Smooth muscle cell (in vitro differentiated cells): ENCODE data around the gene ABCD4. TPM values are rescaled to one million over a fixed set of nuclear protein-coding genes. Genes with fewer than 3 reads are reported as not detected.

Experiments
- DNase-seq: peaks from one replicate; lab custom pipeline; 2025; ENCODE audit not compliant: unreplicated experiment; lab: John Stamatoyannopoulos, UW
- H2AFZ ChIP-seq: fragments of 200-600 bp; sonication (generic); 2 replicates; pipeline ENCODE4 v1.6.0; 2016; ENCODE audit warnings: antibody characterized with exemption, low read depth, mild to moderate bottlenecking
- H3F3A ChIP-seq: fragments of 200-600 bp; sonication (generic); 2 replicates; pipeline ENCODE4 v1.6.0; 2017; ENCODE audit warnings: antibody characterized with exemption, low read depth
- H3K27ac ChIP-seq: fragments of 200-600 bp; sonication (generic); 2 replicates; pipeline ENCODE4 v1.5.1; 2016; ENCODE audit warnings: low read depth, mild to moderate bottlenecking
- H3K27me3 ChIP-seq: fragments of 200-600 bp; sonication (generic); 2 replicates; pipeline ENCODE4 v1.6.1; 2016; ENCODE audit warnings: low read depth, mild to moderate bottlenecking
- H3K36me3 ChIP-seq: fragments of 200-600 bp; sonication (generic); 2 replicates; pipeline ENCODE4 v1.5.1; 2016; ENCODE audit warnings: low read depth
- H3K4me1 ChIP-seq: fragments of 200-600 bp; sonication (generic); 2 replicates; pipeline ENCODE4 v1.5.1; 2016; ENCODE audit warnings: low read depth
- H3K4me2 ChIP-seq: fragments of 200-600 bp; sonication (generic); 2 replicates; pipeline ENCODE4 v1.6.0; 2016; ENCODE audit warnings: mild to moderate bottlenecking
- H3K4me3 ChIP-seq: fragments of 200-600 bp; sonication (generic); 2 replicates; pipeline ENCODE4 v1.5.1; 2016; ENCODE audit warnings: mild to moderate bottlenecking
- H3K79me2 ChIP-seq: fragments of 200-600 bp; sonication (generic); 2 replicates; pipeline ENCODE4 v1.6.0; 2016; ENCODE audit warnings: low read depth, mild to moderate bottlenecking
- H3K9ac ChIP-seq: fragments of 200-600 bp; sonication (generic); 2 replicates; pipeline ENCODE4 v1.6.0; 2016; ENCODE audit warnings: low read depth
- H3K9me3 ChIP-seq: fragments of 200-600 bp; sonication (generic); replicated peaks from 2 replicates; pipeline ENCODE4 v1.5.1; 2016; ENCODE audit warnings: low read depth
- H4K20me1 ChIP-seq: fragments of 200-600 bp; sonication (generic); 2 replicates; pipeline ENCODE4 v1.6.0; 2016; ENCODE audit warnings: low read depth
- CTCF ChIP-seq: fragments of 200-600 bp; sonication (generic); IDR thresholded peaks from 2 replicates; pipeline ENCODE4 v1.5.1; 2017; ENCODE audit warnings: borderline replicate concordance, mild to moderate bottlenecking, antibody characterized with exemption; ENCODE audit not compliant: insufficient read depth, poor library complexity, severe bottlenecking
- WGBS: methylation state at CpG from one replicate; pipeline ENCODE4 v1.1.7; 2016; ENCODE audit warnings: low lambda C conversion rate; 5-methylcytosine and 5-hydroxymethylcytosine counted together
- polyA plus RNA-seq: library from polyadenylated mRNA; unstranded; fragments of >200 nt; fragmentation: Nextera tagmentation; extraction: Ambion mirVana; gene quantifications from 2 replicates; pipeline ENCODE4 v1.2.1, GENCODE V29; 2016
- total RNA-seq: library from RNA; depleted of rRNA; stranded (reverse); fragments of >200 nt; gene quantifications from 2 replicates; pipeline ENCODE4 v1.2.3, GENCODE V29; 2014

Gene ABCD4
- total and polyA plus RNA-seq, 2 experiments from 2014 or later = 19.3 to 33.8 TPM

DNA sequence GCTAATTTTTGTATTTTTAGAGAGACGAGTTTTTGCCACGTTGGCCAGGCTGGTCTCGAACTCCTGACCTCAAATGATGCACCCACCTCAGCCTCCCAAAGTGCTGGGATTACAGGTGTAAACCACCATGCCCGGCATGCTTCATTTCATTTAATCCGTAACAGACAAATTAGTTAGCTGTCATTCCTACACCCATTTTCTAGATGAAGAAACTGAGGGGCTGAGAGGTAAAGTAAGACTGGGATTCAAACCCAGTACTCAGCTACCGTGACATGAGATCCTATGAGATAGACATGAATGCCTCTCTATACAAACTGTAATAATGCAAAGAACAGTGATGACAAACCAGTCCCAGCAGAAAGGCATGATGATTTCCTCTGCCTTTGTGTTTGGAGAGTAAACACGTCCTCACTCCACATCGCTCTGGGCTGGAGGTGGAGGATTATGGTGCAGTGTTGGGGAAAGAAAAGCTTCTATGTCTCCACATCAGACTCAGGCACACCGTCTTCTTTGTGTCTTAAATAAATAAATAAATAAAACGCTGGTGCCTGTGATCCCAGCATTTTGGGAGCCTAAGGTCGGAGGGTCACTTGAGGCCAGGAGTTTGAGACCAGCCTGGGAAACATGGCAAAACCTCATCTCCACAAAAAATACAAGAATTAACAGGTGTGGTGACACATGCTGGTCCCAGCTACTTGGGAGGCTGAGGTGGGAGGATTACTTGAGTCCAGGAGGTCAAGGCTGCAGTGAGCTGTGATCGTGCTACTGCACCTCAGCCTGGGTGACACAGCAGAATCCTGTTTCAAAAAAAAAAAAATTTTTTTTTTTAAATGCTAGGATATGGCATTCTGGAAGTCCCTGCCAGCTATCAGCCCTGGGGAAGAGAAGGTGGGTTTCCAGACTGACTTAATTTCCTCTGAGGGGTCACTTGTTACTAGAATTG, 53.0 kb downstream of the ABCD4 start:
- WGBS = 86% methylated on average over 12 of the region's 12 CpGs
- no peaks in the 10 kb centered on the region for H3K9me3 ChIP-seq
- no peak overlapping the region for H3K4me2 ChIP-seq
- DNase-seq = no peak
- no peaks in the 10 kb centered on the region for H3K79me2 ChIP-seq
- H3K27me3 ChIP-seq = peaks cover 84% of the 10 kb centered on the region
- no peak overlapping the region for H3K4me3 ChIP-seq
- no peak overlapping the region for H3K9ac ChIP-seq
- no peaks in the 10 kb centered on the region for H3F3A ChIP-seq
- H4K20me1 ChIP-seq = no peaks in the 10 kb centered on the region
- H3K27ac ChIP-seq = no peak overlapping the region
- H3K36me3 ChIP-seq = no peaks in the 10 kb centered on the region
- no peak for TF ChIP-seq CTCF
- no peak overlapping the region for H2AFZ ChIP-seq
- peaks cover 4% of the 10 kb centered on the region for H3K4me1 ChIP-seq

DNA sequence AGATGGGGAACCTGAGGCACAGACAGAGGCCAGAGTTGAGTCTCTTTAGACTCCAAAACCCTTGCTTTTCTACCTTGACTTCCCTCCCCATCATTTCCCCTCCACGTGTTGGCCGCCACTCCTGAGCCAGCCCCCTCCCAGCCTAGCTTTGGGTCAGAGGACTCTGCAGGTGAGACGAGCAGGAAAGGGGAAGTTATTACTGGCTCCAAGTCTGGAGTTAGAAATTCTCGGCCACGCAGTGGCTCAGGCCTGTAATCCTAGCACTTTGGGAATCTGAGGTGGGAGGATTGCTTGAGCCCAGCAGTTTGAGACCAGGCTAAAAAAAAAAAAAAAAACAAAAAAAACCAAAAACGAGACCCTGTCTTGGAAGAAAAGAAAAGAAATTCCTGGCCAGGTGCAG, 54.7 kb downstream of the ABCD4 start:
- no peak overlapping the region for H3K27ac ChIP-seq
- WGBS = 73% methylated on average over 6 of the region's 6 CpGs
- no peak overlapping the region for H2AFZ ChIP-seq
- H3K4me3 ChIP-seq = no peak overlapping the region
- H3K79me2 ChIP-seq = no peaks in the 10 kb centered on the region
- no peak overlapping the region for H3K4me2 ChIP-seq
- no peak overlapping the region for H3K9ac ChIP-seq
- peaks cover 4% of the 10 kb centered on the region for H3K4me1 ChIP-seq
- H4K20me1 ChIP-seq = no peaks in the 10 kb centered on the region
- TF ChIP-seq CTCF = no peak
- no peaks in the 10 kb centered on the region for H3K36me3 ChIP-seq
- peaks cover 86% of the 10 kb centered on the region for H3K27me3 ChIP-seq
- DNase-seq = no peak
- no peaks in the 10 kb centered on the region for H3F3A ChIP-seq
- H3K9me3 ChIP-seq = no peaks in the 10 kb centered on the region

GRCh38 chr14:74246542-74246941, 56.2 kb downstream of the ABCD4 start:
- no peak overlapping the region for H3K9ac ChIP-seq
- H3K4me3 ChIP-seq = no peak overlapping the region
- H3K27me3 ChIP-seq = peaks cover 87% of the 10 kb centered on the region
- H3K9me3 ChIP-seq = no peaks in the 10 kb centered on the region
- H3K4me1 ChIP-seq = peaks cover 4% of the 10 kb centered on the region
- no peaks in the 10 kb centered on the region for H3K79me2 ChIP-seq
- H4K20me1 ChIP-seq = no peaks in the 10 kb centered on the region
- no peak overlapping the region for H3K4me2 ChIP-seq
- H3F3A ChIP-seq = no peaks in the 10 kb centered on the region
- no peaks in the 10 kb centered on the region for H3K36me3 ChIP-seq
- WGBS = 71% methylated on average over 8 of the region's 8 CpGs
- no peak for TF ChIP-seq CTCF
- DNase-seq = no peak
- no peak overlapping the region for H3K27ac ChIP-seq
- no peak overlapping the region for H2AFZ ChIP-seq
